Measurements from ENCODE around the gene ATP2B2.

Gene ATP2B2

GRCh38 chr3:10410383-10411002 lies 94.9 kb downstream of the ATP2B2 start:
- DNase-seq: no peak
- TF ChIP-seq GATA1 (IDR thresholded peaks at IDR 0.05; ENCODE audit: low read depth, low read length) (no peak), POLR2A (IDR thresholded peaks at IDR 0.05; ENCODE audit: low read length) (no peak)

- DNase-seq: no peak
- TF ChIP-seq POLR2A (IDR thresholded peaks at IDR 0.05; ENCODE audit: low read length) (no peak), GATA1 (IDR thresholded peaks at IDR 0.05; ENCODE audit: low read depth, low read length) (no peak)
Observed at GRCh38 chr3:10408680-10409079, 96.7 kb downstream of the ATP2B2 start.

DNA sequence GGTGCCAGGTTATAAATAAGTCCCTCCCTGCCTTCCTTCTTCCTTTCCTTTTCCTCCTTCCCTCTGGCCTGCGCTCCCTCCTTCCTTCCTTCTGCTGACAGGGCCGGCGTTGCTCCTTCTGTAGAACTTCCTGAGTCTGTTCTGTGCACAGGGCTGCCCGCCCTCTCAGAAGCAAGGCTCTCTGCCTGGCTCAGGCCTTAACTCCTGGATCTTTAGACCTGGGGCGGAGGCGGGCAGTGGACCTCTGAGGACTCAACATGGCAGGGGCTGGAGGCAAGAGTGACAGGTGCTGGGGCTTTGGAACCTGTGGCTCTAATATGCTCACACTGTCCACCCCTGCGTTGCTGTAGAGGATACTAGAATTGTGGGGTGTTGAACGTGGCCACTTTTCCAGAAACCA lies 98.0 kb downstream of the ATP2B2 start:
- no peak for DNase-seq
- TF ChIP-seq GATA1 (IDR thresholded peaks at IDR 0.05; ENCODE audit: low read depth, low read length) (no peak), POLR2A (IDR thresholded peaks at IDR 0.05; ENCODE audit: low read length) (no peak)

DNA sequence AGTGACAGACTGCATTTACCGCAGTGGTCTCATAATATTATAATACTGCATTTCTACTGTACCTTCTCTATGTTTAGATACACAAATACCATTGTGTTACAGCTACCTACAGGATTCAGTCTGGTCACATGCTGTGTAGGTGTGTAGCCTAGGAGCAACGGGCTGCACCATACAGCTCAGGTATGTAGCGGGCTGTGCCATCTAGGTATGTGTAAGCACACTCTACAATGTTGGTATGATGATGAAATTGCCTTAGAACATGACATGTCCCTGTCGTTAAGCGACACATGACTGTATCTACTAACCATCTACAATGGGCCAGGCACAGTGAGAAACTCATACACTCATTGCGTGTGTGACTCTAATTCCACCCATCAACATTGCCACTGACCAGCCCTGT lies 99.0 kb downstream of the ATP2B2 start:
- DNase-seq: no peak

DNA sequence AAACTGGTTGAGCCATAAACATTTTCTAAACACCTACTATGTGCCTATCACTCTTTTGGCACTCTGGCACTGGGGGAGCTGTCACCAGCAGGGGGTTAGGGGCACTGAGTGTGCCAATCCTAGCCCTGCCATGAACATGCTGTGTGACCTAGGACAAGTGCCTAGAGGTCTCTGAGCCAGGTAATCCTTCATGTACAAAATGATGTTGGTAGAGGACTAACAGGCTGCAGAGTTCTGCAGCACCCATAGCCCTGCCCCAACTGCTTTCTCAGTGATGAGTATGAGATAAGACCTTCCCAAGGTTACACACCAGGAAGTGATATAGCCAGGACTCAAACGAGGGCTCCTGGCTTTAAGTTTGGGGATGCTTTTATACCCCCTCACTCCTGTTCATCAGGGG lies 99.6 kb downstream of the ATP2B2 start:
- TF ChIP-seq POLR2A (IDR thresholded peaks at IDR 0.05; ENCODE audit: low read length) (no peak), GATA1 (IDR thresholded peaks at IDR 0.05; ENCODE audit: low read depth, low read length) (no peak)
- no peak for DNase-seq

More for the DNA sequence above, 99.0 kb downstream of the ATP2B2 start:
- TF ChIP-seq GATA1 (IDR thresholded peaks at IDR 0.05; ENCODE audit: low read depth, low read length): no peak
- TF ChIP-seq POLR2A (IDR thresholded peaks at IDR 0.05; ENCODE audit: low read length): no peak

DNA sequence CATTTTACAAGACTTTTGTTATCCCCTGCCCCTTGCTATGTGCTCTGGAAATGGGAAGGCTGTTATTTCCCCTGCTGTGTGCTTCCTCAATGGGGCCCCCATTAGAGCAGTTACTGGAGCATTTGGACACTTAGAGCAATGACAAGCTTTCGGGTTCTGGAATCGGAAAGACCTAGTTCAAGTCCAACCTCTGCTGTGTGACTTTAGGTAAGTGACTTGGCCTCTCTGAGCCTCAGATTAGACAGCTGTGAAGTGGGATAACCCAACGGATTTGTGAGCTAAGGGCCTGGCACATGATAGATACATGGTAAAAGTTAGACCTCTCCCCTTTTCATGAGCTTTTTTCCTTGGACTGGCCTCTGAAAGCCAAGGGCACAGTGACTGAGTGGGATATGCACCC lies 100.5 kb downstream of the ATP2B2 start:
- TF ChIP-seq GATA1 (IDR thresholded peaks at IDR 0.05; ENCODE audit: low read depth, low read length) (no peak), POLR2A (IDR thresholded peaks at IDR 0.05; ENCODE audit: low read length) (no peak)
- no peak for DNase-seq

GRCh38 chr3:10404377-10404776 lies 101.0 kb downstream of the ATP2B2 start:
- no peak for DNase-seq

DNA sequence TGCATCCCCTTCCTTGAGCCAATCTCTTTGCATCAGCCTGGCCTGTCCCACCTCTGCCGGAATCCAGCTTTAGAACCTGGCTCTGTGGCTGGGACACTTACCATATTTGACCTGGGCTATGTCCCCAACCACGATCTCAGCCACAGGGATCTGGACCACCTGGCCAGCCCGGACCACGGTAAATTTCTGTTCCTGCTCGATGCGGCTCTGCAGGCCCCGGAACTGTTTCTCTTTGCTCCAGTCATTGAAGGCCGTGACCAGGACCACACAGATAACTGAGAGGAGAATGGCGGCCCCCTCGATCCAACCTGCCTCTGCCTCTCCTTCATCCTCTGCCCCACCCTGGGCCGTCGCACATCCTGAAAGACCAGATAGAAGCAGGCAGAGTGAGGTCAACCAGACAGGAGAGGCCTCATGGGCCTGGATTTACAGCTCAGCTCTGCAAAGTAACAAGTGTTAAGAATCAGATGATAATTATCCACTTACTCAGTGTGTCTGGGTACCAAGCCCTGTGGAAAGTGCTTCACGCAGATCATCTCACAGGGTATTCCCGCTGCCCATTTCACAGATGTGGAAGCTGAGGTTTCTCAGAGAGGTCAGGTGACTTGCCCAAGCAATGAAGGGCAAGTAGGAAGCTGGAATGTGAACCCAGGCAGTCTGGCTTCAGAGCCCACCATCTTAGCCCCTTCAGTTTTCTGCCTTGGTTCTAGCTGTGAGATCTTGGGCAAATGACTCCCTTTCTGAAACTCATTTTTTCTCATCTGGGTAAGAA lies 103.2 kb downstream of the ATP2B2 start:
- TF ChIP-seq GATA1 (IDR thresholded peaks at IDR 0.05; ENCODE audit: low read depth, low read length) (no peak), POLR2A (IDR thresholded peaks at IDR 0.05; ENCODE audit: low read length) (no peak)
- DNase-seq: no peak

More at GRCh38 chr3:10404377-10404776, 101.0 kb downstream of the ATP2B2 start:
- TF ChIP-seq GATA1 (IDR thresholded peaks at IDR 0.05; ENCODE audit: low read depth, low read length) (no peak), POLR2A (IDR thresholded peaks at IDR 0.05; ENCODE audit: low read length) (no peak)

DNA sequence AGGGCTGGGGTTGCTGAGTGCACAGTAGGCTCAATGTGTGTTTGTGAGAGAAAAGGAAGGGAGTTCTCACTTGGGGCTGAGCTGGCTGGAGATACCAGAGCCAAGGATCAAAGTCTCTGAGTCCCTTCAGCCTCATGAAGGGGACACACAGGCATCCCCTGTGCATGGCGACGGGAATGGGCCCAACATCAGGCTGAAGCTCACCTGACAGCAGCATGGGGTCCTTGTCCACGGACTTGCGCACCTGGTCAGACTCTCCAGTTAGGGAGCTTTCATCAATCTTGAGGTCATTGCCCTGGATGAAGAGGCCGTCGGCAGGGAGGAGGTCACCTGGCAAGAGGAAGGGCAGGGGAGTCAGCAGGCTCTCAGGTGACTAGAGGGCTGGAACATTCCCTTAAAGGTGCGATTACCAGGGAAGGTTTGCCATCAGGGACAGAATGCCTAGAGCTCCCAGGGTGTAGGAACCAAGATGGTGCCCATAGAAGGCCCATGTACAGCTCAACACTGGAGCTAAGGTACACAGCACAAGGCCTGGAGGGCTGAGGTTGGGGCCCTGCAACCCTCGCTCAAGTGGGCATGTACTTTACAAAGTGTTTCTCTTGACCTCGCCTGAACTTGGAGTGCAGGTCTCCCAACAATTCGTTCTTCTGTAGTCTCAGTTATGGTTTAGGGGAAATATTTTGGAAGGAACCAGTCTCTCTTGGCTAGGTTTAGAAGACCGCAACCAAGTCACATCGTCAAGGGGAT lies 104.5 kb downstream of the ATP2B2 start:
- TF ChIP-seq POLR2A (IDR thresholded peaks at IDR 0.05; ENCODE audit: low read length): no peak
- no peak for TF ChIP-seq GATA1 (IDR thresholded peaks at IDR 0.05; ENCODE audit: low read depth, low read length)
- DNase-seq: no peak

- TF ChIP-seq GATA1 (IDR thresholded peaks at IDR 0.05; ENCODE audit: low read depth, low read length): no peak
- no peak for TF ChIP-seq POLR2A (IDR thresholded peaks at IDR 0.05; ENCODE audit: low read length)
- no peak for DNase-seq
Observed at GRCh38 chr3:10400050-10400748, 105.2 kb downstream of the ATP2B2 start.

DNA sequence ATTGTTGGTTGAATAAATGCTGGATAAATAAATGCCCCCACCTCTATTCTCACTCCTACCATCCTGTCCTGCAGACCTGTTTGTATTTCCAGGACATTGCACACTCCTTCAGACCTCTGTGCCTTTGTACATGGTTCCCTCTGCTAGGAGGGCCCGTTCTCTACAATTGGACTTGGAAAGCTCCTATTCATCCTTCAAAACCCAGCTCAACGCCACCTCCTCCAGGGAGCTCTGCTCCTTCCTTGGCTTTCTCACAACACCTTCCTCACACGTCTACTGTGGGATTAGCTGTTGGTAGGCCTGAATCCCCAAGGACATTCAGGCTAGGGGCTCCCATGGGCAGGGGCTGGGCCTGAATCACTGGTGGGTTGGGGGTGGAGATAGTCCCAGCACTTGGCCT lies 105.8 kb downstream of the ATP2B2 start:
- no peak for DNase-seq
- no peak for TF ChIP-seq GATA1 (IDR thresholded peaks at IDR 0.05; ENCODE audit: low read depth, low read length)
- TF ChIP-seq POLR2A (IDR thresholded peaks at IDR 0.05; ENCODE audit: low read length): no peak

DNA sequence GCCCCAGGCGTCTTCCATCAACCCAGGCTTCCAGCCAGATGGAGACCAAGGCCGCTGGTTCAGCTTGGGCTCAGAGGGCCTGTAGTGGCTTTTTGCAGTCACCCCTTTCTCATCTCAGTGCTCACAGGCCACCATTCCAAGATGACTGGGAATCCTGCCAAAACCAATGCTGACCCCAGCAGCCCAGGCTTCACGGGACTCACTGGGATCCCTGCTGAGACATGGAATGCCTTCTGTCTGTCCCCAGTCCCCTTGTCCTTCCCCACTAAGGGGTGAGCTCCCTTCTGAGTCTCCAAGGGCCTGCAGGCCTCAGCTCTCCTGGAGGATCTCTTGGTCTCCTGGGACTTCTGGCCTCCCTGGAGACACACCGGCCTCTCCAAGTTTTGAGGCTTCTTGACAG lies 107.0 kb downstream of the ATP2B2 start:
- no peak for DNase-seq
- no peak for TF ChIP-seq POLR2A (IDR thresholded peaks at IDR 0.05; ENCODE audit: low read length)
- no peak for TF ChIP-seq GATA1 (IDR thresholded peaks at IDR 0.05; ENCODE audit: low read depth, low read length)

DNA sequence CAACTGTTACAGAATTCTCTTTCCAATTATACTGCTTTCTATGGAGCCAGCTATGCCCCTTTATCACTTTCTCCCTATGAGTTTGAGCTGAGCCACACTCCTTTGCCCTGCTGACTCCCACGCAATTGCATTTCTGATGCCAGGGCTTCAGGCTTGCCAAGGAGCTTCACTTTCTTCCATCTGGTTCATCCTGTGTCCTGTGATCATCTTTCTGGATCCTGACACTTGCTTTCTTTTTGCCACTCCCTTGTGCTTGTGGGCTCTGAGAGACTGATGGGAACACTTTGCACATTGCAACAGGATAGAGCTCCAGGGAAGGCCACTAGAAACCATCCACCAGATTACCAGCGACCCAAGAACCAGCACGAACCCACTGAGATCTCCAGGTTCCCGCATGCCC lies 107.5 kb downstream of the ATP2B2 start:
- DNase-seq: no peak
- TF ChIP-seq GATA1 (IDR thresholded peaks at IDR 0.05; ENCODE audit: low read depth, low read length) (no peak), POLR2A (IDR thresholded peaks at IDR 0.05; ENCODE audit: low read length) (no peak)

- DNase-seq: no peak
- TF ChIP-seq POLR2A (IDR thresholded peaks at IDR 0.05; ENCODE audit: low read length) (no peak), GATA1 (IDR thresholded peaks at IDR 0.05; ENCODE audit: low read depth, low read length) (no peak)
Observed at GRCh38 chr3:10396931-10397330, 108.5 kb downstream of the ATP2B2 start.

All from erythroblast (primary cell).